Measurements from ENCODE around the gene CRY1. TPM values are rescaled to one million over a fixed set of nuclear protein-coding genes. Genes with fewer than 3 reads are reported as not detected.
A peak's percentile ranks its signal among the peaks of the same experiment; 100 is the strongest.

Gene CRY1
- total RNA-seq, 1 experiment from 2014 or later, result 23.1 TPM

DNA sequence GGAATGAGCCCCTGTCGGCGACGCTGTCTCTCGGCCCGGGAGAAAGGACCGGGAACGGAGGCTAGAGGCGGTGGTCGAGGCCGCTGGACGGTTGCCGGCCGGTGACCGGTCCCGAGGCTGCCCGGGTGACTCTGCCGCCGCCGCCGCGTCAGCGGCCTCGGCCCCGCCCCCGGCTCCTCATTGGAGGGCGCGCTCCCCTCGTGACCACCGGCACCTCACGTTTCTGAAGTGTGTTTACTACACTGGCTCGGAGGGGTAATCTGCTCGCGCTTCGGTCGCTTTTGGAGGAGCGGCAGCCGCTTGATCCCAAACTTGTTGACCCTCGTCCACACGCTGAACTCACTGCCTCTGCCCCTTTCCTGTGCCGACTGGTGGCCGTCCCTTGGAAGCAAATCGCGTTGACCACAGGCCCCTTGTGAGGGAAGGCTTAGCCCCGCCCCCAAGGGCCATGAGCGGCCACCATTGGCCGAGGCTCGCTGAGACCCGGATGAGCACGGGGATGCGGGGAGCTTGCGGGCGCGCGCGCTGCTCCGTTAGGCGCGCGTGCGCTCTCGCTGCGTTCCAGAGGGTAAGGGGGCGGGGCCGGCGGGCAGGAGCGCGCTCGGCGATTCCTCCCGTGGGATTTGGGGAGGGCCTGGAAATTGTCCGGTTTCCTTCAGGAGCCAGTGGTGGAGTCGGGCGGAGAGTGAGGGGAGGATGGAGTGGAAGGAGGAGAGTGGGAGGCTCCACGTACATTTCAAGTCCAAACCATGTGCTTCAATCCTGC lies at the start of gene CRY1 (continued):
- TF ChIP-seq MLX (CRISPR knock-in tag; IDR thresholded peaks at IDR 0.05) (no peak), FOXK1 (CRISPR knock-in tag; IDR thresholded peaks at IDR 0.05) (peak; percentile 89), SMAD4 (CRISPR knock-in tag; IDR thresholded peaks at IDR 0.05) (no peak), ESRRA (CRISPR knock-in tag; IDR thresholded peaks at IDR 0.05; ENCODE audit: borderline replicate concordance) (0 out of 2 replicates have a peak, but pooled peaks have one; percentile 17), TEAD4 (CRISPR knock-in tag; IDR thresholded peaks at IDR 0.05) (no peak), TEAD1 (CRISPR knock-in tag; IDR thresholded peaks at IDR 0.05) (peak; percentile 9; the same call in 1 of the 2 replicates), ZNF263 (CRISPR knock-in tag; IDR thresholded peaks at IDR 0.05; ENCODE audit: low read depth) (no peak), ATF1 (CRISPR knock-in tag; IDR thresholded peaks at IDR 0.05) (0 out of 2 replicates have a peak, but pooled peaks have one; percentile 55)
- TF ChIP-seq, protein P1, sequence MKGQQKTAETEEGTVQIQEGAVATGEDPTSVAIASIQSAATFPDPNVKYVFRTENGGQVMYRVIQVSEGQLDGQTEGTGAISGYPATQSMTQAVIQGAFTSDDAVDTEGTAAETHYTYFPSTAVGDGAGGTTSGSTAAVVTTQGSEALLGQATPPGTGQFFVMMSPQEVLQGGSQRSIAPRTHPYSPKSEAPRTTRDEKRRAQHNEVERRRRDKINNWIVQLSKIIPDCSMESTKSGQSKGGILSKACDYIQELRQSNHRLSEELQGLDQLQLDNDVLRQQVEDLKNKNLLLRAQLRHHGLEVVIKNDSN (CRISPR knock-in tag; IDR thresholded peaks at IDR 0.05), result peak; percentile 95
- TF ChIP-seq, protein P2, sequence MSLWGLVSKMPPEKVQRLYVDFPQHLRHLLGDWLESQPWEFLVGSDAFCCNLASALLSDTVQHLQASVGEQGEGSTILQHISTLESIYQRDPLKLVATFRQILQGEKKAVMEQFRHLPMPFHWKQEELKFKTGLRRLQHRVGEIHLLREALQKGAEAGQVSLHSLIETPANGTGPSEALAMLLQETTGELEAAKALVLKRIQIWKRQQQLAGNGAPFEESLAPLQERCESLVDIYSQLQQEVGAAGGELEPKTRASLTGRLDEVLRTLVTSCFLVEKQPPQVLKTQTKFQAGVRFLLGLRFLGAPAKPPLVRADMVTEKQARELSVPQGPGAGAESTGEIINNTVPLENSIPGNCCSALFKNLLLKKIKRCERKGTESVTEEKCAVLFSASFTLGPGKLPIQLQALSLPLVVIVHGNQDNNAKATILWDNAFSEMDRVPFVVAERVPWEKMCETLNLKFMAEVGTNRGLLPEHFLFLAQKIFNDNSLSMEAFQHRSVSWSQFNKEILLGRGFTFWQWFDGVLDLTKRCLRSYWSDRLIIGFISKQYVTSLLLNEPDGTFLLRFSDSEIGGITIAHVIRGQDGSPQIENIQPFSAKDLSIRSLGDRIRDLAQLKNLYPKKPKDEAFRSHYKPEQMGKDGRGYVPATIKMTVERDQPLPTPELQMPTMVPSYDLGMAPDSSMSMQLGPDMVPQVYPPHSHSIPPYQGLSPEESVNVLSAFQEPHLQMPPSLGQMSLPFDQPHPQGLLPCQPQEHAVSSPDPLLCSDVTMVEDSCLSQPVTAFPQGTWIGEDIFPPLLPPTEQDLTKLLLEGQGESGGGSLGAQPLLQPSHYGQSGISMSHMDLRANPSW (CRISPR knock-in tag; conservative IDR thresholded peaks at IDR 0.05; ENCODE audit: low read depth), result no peak

DNA sequence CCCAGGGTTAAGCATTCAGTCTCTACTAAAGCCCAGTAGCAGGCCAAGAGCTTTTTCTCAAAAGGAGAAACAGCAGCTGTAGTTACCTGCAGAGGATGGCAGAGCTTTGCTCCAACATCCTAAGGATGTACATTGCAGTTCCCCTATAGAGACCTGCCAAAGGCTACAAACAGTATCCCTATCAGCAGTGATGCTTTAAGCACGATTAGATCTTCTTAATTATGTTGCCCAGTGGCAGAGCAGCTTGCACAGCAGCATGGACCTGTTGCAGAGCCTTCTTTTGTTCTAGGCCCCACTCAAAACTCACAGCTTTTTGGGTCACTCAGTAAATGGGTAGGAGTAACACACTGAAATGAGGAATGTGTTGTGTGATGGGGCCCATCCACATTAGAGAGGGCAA lies 46.4 kb upstream of the CRY1 start:
- H3K4me1 Mint-ChIP-seq, result peaks cover 15% of the 10 kb centered on the region
- H3K9me3 Mint-ChIP-seq, result peaks cover 14% of the 10 kb centered on the region
- no peak overlapping the region for H3K27ac Mint-ChIP-seq
- ChIA-PET POLR2A (no interaction called here), CTCF (interaction anchor here (0.5 to 0.7 kb wide), 2 partner anchors 17 to 365 kb away, joined by 3 read pairs; no protein-coding TSS in a partner anchor)
- DNase-seq (ENCODE audit: low spot score) (no peak), ATAC-seq (no peak)
- no peak overlapping the region for H3K4me3 Mint-ChIP-seq
- H3K27me3 Mint-ChIP-seq (ENCODE audit: low read depth), result peaks cover 14% of the 10 kb centered on the region
- peaks cover 6% of the 10 kb centered on the region; the same call in 1 of the 2 replicates for H3K36me3 Mint-ChIP-seq
- TF ChIP-seq ZNF425 (CRISPR knock-in tag; conservative IDR thresholded peaks at IDR 0.05), result no peak
- no peak for TF ChIP-seq CTCF (IDR thresholded peaks at IDR 0.05)
- TF ChIP-seq SP1 (CRISPR knock-in tag; conservative IDR thresholded peaks at IDR 0.05), result no peak
- TF ChIP-seq, protein P3, sequence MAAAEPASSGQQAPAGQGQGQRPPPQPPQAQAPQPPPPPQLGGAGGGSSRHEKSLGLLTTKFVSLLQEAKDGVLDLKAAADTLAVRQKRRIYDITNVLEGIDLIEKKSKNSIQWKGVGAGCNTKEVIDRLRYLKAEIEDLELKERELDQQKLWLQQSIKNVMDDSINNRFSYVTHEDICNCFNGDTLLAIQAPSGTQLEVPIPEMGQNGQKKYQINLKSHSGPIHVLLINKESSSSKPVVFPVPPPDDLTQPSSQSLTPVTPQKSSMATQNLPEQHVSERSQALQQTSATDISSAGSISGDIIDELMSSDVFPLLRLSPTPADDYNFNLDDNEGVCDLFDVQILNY (CRISPR knock-in tag; IDR thresholded peaks at IDR 0.05), result no peak
- TF ChIP-seq TEAD4 (CRISPR knock-in tag; IDR thresholded peaks at IDR 0.05), result no peak
- no peak for TF ChIP-seq TP53 (CRISPR knock-in tag; IDR thresholded peaks at IDR 0.05)
- TF ChIP-seq JUN (CRISPR knock-in tag; IDR thresholded peaks at IDR 0.05), result no peak
- no peak for TF ChIP-seq SOX15 (CRISPR knock-in tag; IDR thresholded peaks at IDR 0.05)
- TF ChIP-seq, protein P4, sequence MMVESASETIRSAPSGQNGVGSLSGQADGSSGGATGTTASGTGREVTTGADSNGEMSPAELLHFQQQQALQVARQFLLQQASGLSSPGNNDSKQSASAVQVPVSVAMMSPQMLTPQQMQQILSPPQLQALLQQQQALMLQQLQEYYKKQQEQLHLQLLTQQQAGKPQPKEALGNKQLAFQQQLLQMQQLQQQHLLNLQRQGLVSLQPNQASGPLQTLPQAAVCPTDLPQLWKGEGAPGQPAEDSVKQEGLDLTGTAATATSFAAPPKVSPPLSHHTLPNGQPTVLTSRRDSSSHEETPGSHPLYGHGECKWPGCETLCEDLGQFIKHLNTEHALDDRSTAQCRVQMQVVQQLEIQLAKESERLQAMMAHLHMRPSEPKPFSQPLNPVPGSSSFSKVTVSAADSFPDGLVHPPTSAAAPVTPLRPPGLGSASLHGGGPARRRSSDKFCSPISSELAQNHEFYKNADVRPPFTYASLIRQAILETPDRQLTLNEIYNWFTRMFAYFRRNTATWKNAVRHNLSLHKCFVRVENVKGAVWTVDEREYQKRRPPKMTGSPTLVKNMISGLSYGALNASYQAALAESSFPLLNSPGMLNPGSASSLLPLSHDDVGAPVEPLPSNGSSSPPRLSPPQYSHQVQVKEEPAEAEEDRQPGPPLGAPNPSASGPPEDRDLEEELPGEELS (CRISPR knock-in tag; IDR thresholded peaks at IDR 0.05), result no peak
- TF ChIP-seq GABPB1 (CRISPR knock-in tag; IDR thresholded peaks at IDR 0.05), result no peak
- no peak for TF ChIP-seq NR2C2 (CRISPR knock-in tag; IDR thresholded peaks at IDR 0.05)
- TF ChIP-seq, protein P5, sequence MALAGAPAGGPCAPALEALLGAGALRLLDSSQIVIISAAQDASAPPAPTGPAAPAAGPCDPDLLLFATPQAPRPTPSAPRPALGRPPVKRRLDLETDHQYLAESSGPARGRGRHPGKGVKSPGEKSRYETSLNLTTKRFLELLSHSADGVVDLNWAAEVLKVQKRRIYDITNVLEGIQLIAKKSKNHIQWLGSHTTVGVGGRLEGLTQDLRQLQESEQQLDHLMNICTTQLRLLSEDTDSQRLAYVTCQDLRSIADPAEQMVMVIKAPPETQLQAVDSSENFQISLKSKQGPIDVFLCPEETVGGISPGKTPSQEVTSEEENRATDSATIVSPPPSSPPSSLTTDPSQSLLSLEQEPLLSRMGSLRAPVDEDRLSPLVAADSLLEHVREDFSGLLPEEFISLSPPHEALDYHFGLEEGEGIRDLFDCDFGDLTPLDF (CRISPR knock-in tag; IDR thresholded peaks at IDR 0.05), result no peak

Measured in WTC11 (cell line).